HepG2 (cell line): ENCODE results near the gene CES3. TPM values are rescaled to one million over a fixed set of nuclear protein-coding genes. Genes with fewer than 3 reads are reported as not detected.

Source experiments
- ATF1 ChIP-seq: IDR thresholded peaks from 2 replicates; pipeline ENCODE4 v1.6.1; 2016; ENCODE audit warnings: mild to moderate bottlenecking, control low read depth
- HNF1A ChIP-seq, 2 experiments: sonication (generic) in 1 of 2; formaldehyde crosslinking in 1 of 2; IDR thresholded peaks; 2 replicates each; pipeline versions ENCODE4 v1.4.0 to v1.6.1; 2016 to 2020; ENCODE audit warnings: borderline replicate concordance in 1 of 2, low read depth in 1 of 2, mild to moderate bottlenecking in 1 of 2, missing genetic modification reagents in 1 of 2
- HOXA5 ChIP-seq: sonication (generic); formaldehyde crosslinking; IDR thresholded peaks from 2 replicates; pipeline ENCODE4 v1.4.0; 2020; ENCODE audit warnings: missing genetic modification reagents
- HOXD1 ChIP-seq: sonication (generic); formaldehyde crosslinking; IDR thresholded peaks from 2 replicates; pipeline ENCODE4 v1.5.0; 2020; ENCODE audit warnings: missing genetic modification reagents
- KAT8 ChIP-seq: IDR thresholded peaks from 2 replicates; pipeline ENCODE4 v1.6.1; 2016; ENCODE audit warnings: missing genetic modification reagents, missing compliant biosample characterization
- MXD4 ChIP-seq: IDR thresholded peaks from 2 replicates; pipeline ENCODE4 v1.6.1; 2016; ENCODE audit warnings: mild to moderate bottlenecking, missing biosample characterization, missing genetic modification reagents
- MXI1 ChIP-seq: IDR thresholded peaks from 3 replicates; pipeline ENCODE4 v1.6.1; 2012; ENCODE audit warnings: low read depth, low read length, inconsistent platforms, borderline replicate concordance
- MYNN ChIP-seq: sonication (generic); formaldehyde crosslinking; IDR thresholded peaks from 2 replicates; pipeline ENCODE4 v1.4.0; 2020; ENCODE audit warnings: mild to moderate bottlenecking, low read depth, missing genetic modification reagents
- PCBP2 ChIP-seq: fragments of 200-400 bp; formaldehyde crosslinking; optimal IDR thresholded peaks from 2 replicates; pipeline ENCODE3; 2018; ENCODE audit warnings: low read length, low read depth; ENCODE audit not compliant: poor library complexity, severe bottlenecking
- SMC3 ChIP-seq: IDR thresholded peaks from 2 replicates; pipeline ENCODE4 v1.6.1; 2011; ENCODE audit warnings: low read length, improper control_type of control experiment
- SNAPC2 ChIP-seq: sonication (generic); formaldehyde crosslinking; IDR thresholded peaks from 2 replicates; pipeline ENCODE4 v1.8.1; 2022; ENCODE audit warnings: mild to moderate bottlenecking, missing genetic modification reagents
- SP140L ChIP-seq: sonication (generic); formaldehyde crosslinking; IDR thresholded peaks from 2 replicates; pipeline ENCODE4 v1.4.0; 2020; ENCODE audit warnings: missing genetic modification reagents, borderline replicate concordance
- TFDP1 ChIP-seq: IDR thresholded peaks from 2 replicates; pipeline ENCODE4 v1.6.1; 2016; ENCODE audit warnings: missing compliant biosample characterization, missing genetic modification reagents, borderline replicate concordance
- ZFY ChIP-seq: sonication (generic); formaldehyde crosslinking; IDR thresholded peaks from 2 replicates; pipeline ENCODE4 v1.4.0; 2020; ENCODE audit warnings: missing genetic modification reagents
- ZNF253 ChIP-seq: sonication (generic); formaldehyde crosslinking; IDR thresholded peaks from 2 replicates; pipeline ENCODE4 v1.8.0; 2022; ENCODE audit warnings: mild to moderate bottlenecking, missing genetic modification reagents, borderline replicate concordance
- ZNF441 ChIP-seq: sonication (generic); formaldehyde crosslinking; IDR thresholded peaks from 2 replicates; pipeline ENCODE4 v1.7.0; 2021; ENCODE audit warnings: missing genetic modification reagents, borderline replicate concordance
- ZNF598 ChIP-seq: sonication (generic); formaldehyde crosslinking; IDR thresholded peaks from 2 replicates; pipeline ENCODE4 v1.5.1; 2020; ENCODE audit warnings: mild to moderate bottlenecking, missing genetic modification reagents, borderline replicate concordance
- ZNF629 ChIP-seq: sonication (generic); formaldehyde crosslinking; conservative IDR thresholded peaks from 2 replicates; pipeline ENCODE4 v1.5.0; 2020; ENCODE audit warnings: missing genetic modification reagents
- ZNF737 ChIP-seq: sonication (generic); formaldehyde crosslinking; IDR thresholded peaks from 2 replicates; pipeline ENCODE4 v1.5.0; 2020; ENCODE audit warnings: missing genetic modification reagents, mild to moderate bottlenecking, borderline replicate concordance
- polyA plus RNA-seq, 8 experiments: library from polyadenylated mRNA; depleted of rRNA in 3 of 8; stranded (reverse) in 7 of 8; unstranded in 1 of 8; fragments of >200 nt; fragmentation: Illumina TruSeq in 4 of 8; extraction: Trizol in 4 of 8; gene quantifications; 2 replicates each; pipeline versions ENCODE4 v1.2.1 to v1.2.3, GENCODE V29; 2011 to 2016; ENCODE audit warnings: low read depth in 4 of 8, missing spikeins in 1 of 8, mixed read lengths in 1 of 8; ENCODE audit not compliant: insufficient read depth in 1 of 8
- total RNA-seq, 5 experiments: library from RNA; depleted of rRNA; stranded (reverse); fragments of >200 nt; fragmentation: Illumina TruSeq; extraction: Trizol; gene quantifications; 2 replicates each; pipeline ENCODE4 v1.2.3, GENCODE V29; 2016; ENCODE audit warnings: low read depth in 1 of 5
- TF ChIP-seq, protein P1 (sequence below): sonication (generic); formaldehyde crosslinking; IDR thresholded peaks from 2 replicates; pipeline ENCODE4 v1.4.0; 2020; ENCODE audit warnings: missing genetic modification reagents
- TF ChIP-seq, protein P2 (sequence below): sonication (generic); formaldehyde crosslinking; IDR thresholded peaks from 2 replicates; pipeline ENCODE4 v1.5.0; 2020; ENCODE audit warnings: mild to moderate bottlenecking, missing genetic modification reagents

Gene CES3
- total and polyA plus RNA-seq, 2 of the 13 experiments (the other 11 are each of a cell fraction or from before 2014, with no cell fraction given), result 6.6 to 17.4 TPM

- TF ChIP-seq TFDP1 (CRISPR knock-in tag), result peak; percentile 82; the same call in 1 of the 2 replicates
- TF ChIP-seq HNF1A (IDR thresholded peaks at IDR 0.05; ENCODE audit: low read depth), result no peak
- peak; percentile 19; the same call in 1 of the 2 replicates for TF ChIP-seq HNF1A (CRISPR knock-in tag; IDR thresholded peaks at IDR 0.05; ENCODE audit: borderline replicate concordance)
- no peak for TF ChIP-seq MYNN
- no peak for TF ChIP-seq HOXA5 (CRISPR knock-in tag)
- TF ChIP-seq PCBP2, result no peak
- peak; percentile 23; the same call in 1 of the 2 replicates for TF ChIP-seq ZNF253
- peak; percentile 59; the same call in 1 of the 2 replicates for TF ChIP-seq KAT8 (CRISPR knock-in tag)
- TF ChIP-seq SP140L (CRISPR knock-in tag), result no peak
- TF ChIP-seq ZNF598 (CRISPR knock-in tag), result peak; percentile 81; the same call in 1 of the 2 replicates
- TF ChIP-seq, protein P1, sequence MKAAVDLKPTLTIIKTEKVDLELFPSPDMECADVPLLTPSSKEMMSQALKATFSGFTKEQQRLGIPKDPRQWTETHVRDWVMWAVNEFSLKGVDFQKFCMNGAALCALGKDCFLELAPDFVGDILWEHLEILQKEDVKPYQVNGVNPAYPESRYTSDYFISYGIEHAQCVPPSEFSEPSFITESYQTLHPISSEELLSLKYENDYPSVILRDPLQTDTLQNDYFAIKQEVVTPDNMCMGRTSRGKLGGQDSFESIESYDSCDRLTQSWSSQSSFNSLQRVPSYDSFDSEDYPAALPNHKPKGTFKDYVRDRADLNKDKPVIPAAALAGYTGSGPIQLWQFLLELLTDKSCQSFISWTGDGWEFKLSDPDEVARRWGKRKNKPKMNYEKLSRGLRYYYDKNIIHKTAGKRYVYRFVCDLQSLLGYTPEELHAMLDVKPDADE (CRISPR knock-in tag), result no peak
- TF ChIP-seq ZNF629, result peak; percentile 57
- TF ChIP-seq, protein P2, sequence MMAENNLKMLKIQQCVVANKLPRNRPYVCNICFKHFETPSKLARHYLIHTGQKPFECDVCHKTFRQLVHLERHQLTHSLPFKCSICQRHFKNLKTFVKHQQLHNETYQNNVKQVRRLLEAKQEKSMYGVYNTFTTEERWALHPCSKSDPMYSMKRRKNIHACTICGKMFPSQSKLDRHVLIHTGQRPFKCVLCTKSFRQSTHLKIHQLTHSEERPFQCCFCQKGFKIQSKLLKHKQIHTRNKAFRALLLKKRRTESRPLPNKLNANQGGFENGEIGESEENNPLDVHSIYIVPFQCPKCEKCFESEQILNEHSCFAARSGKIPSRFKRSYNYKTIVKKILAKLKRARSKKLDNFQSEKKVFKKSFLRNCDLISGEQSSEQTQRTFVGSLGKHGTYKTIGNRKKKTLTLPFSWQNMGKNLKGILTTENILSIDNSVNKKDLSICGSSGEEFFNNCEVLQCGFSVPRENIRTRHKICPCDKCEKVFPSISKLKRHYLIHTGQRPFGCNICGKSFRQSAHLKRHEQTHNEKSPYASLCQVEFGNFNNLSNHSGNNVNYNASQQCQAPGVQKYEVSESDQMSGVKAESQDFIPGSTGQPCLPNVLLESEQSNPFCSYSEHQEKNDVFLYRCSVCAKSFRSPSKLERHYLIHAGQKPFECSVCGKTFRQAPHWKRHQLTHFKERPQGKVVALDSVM (CRISPR knock-in tag), result no peak
- peak; percentile 99 for TF ChIP-seq SMC3
- no peak for TF ChIP-seq ZNF737 (CRISPR knock-in tag)
- no peak for TF ChIP-seq ZNF441 (CRISPR knock-in tag)
- TF ChIP-seq ZFY (CRISPR knock-in tag), result peak; percentile 65
- no peak for TF ChIP-seq ATF1 (CRISPR knock-in tag)
- no peak for TF ChIP-seq HOXD1 (CRISPR knock-in tag)
- TF ChIP-seq SNAPC2 (CRISPR knock-in tag), result peak; percentile 28; the same call in 1 of the 2 replicates
- TF ChIP-seq MXD4 (CRISPR knock-in tag), result peak; percentile 84; the same call in 1 of the 2 replicates
- peak; percentile 83; the same call in 1 of the 3 replicates for TF ChIP-seq MXI1
Measured at GRCh38 chr16:67017810-67018488, 56.9 kb downstream of the CES3 start (continued).
